Thymus (tissue), 2 donors: Measurements from ENCODE around the gene PLXNB2. TPM values are rescaled to one million over a fixed set of nuclear protein-coding genes. Genes with fewer than 3 reads are reported as not detected.

Experiments
- polyA plus RNA-seq: library from polyadenylated mRNA; stranded (reverse); fragments of 200-250 nt; gene quantifications from one replicate; pipeline ENCODE4 v1.2.3, GENCODE V29; 2013
- total RNA-seq: library from RNA; stranded (reverse); fragments of 120-200 nt; gene quantifications from one replicate; pipeline ENCODE4 v1.2.4, GENCODE V29; 2013
- donor health status: healthy.

The PLXNB2 gene
- total and polyA plus RNA-seq, 2 donors, result 13.1 to 53.2 TPM

Other genes with a start within 250 kb of the PLXNB2 start
- not detected for gene TTLL8, start 249.3 kb downstream of the PLXNB2 start, total RNA-seq
- gene TTLL8, start 249.3 kb downstream of the PLXNB2 start, polyA plus RNA-seq, result not detected
- gene MLC1, start 222.2 kb downstream of the PLXNB2 start, total RNA-seq, result 2.4 TPM
- gene MLC1, start 222.2 kb downstream of the PLXNB2 start, polyA plus RNA-seq, result 0.48 TPM
- gene MOV10L1, start 217.6 kb downstream of the PLXNB2 start, total RNA-seq, result 0.14 TPM
- gene MOV10L1, start 217.6 kb downstream of the PLXNB2 start, polyA plus RNA-seq, result 0.32 TPM
- gene PANX2, start 136.9 kb downstream of the PLXNB2 start, total RNA-seq, result 0.09 TPM
- 1.6 TPM for gene PANX2, start 136.9 kb downstream of the PLXNB2 start, polyA plus RNA-seq
- 31.1 TPM for gene TRABD, start 121.7 kb downstream of the PLXNB2 start, total RNA-seq
- gene TRABD, start 121.7 kb downstream of the PLXNB2 start, polyA plus RNA-seq, result 102 TPM
- 17.4 TPM for gene SELENOO, start 106.6 kb downstream of the PLXNB2 start, total RNA-seq
- 62.1 TPM for gene SELENOO, start 106.6 kb downstream of the PLXNB2 start, polyA plus RNA-seq
- 29.2 TPM for gene TUBGCP6, start 62.6 kb downstream of the PLXNB2 start, total RNA-seq
- 96.6 TPM for gene TUBGCP6, start 62.6 kb downstream of the PLXNB2 start, polyA plus RNA-seq
- gene HDAC10, start 56.4 kb downstream of the PLXNB2 start, total RNA-seq, result 11.6 TPM
- gene HDAC10, start 56.4 kb downstream of the PLXNB2 start, polyA plus RNA-seq, result 61.6 TPM
- 2.2 TPM for gene MAPK12, start 46.0 kb downstream of the PLXNB2 start, total RNA-seq
- gene MAPK12, start 46.0 kb downstream of the PLXNB2 start, polyA plus RNA-seq, result 8.2 TPM
- 3.7 TPM for gene MAPK11, start 37.3 kb downstream of the PLXNB2 start, total RNA-seq
- 17.7 TPM for gene MAPK11, start 37.3 kb downstream of the PLXNB2 start, polyA plus RNA-seq
- gene DENND6B, start 19.4 kb upstream of the PLXNB2 start, total RNA-seq, result 1.4 TPM
- gene DENND6B, start 19.4 kb upstream of the PLXNB2 start, polyA plus RNA-seq, result 8.3 TPM
- 45.7 TPM for gene PPP6R2, start 35.7 kb upstream of the PLXNB2 start, total RNA-seq
- gene PPP6R2, start 35.7 kb upstream of the PLXNB2 start, polyA plus RNA-seq, result 45.4 TPM
- gene SBF1, start 167.4 kb upstream of the PLXNB2 start, total RNA-seq, result 56.7 TPM
- gene SBF1, start 167.4 kb upstream of the PLXNB2 start, polyA plus RNA-seq, result 88.2 TPM
- gene ADM2, start 173.9 kb upstream of the PLXNB2 start, total RNA-seq, result 1.5 TPM
- 1.4 TPM for gene ADM2, start 173.9 kb upstream of the PLXNB2 start, polyA plus RNA-seq
- 0.61 TPM for gene MIOX, start 179.2 kb upstream of the PLXNB2 start, total RNA-seq
- 1.7 TPM for gene MIOX, start 179.2 kb upstream of the PLXNB2 start, polyA plus RNA-seq
- gene LMF2, start 200.1 kb upstream of the PLXNB2 start, total RNA-seq, result 23.5 TPM
- 90.2 TPM for gene LMF2, start 200.1 kb upstream of the PLXNB2 start, polyA plus RNA-seq
- 57.6 TPM for gene NCAPH2, start 200.6 kb upstream of the PLXNB2 start, total RNA-seq
- 40.8 TPM for gene NCAPH2, start 200.6 kb upstream of the PLXNB2 start, polyA plus RNA-seq
- 3.5 TPM for gene SCO2, start 218.0 kb upstream of the PLXNB2 start, total RNA-seq
- 9.8 TPM for gene SCO2, start 218.0 kb upstream of the PLXNB2 start, polyA plus RNA-seq
- 97.3 TPM for gene TYMP, start 222.4 kb upstream of the PLXNB2 start, total RNA-seq
- gene TYMP, start 222.4 kb upstream of the PLXNB2 start, polyA plus RNA-seq, result 156 TPM
- gene KLHDC7B, start 238.3 kb upstream of the PLXNB2 start, total RNA-seq, result 6.0 TPM
- gene KLHDC7B, start 238.3 kb upstream of the PLXNB2 start, polyA plus RNA-seq, result 23.4 TPM